T1000 (cell line): Measurements from ENCODE around the gene SH3RF2.
"Not testable (repeated sequence)": the region's sequence is repeated elsewhere in the genome, so short reads cannot be mapped to it uniquely, and the experiment has no call there.

Source experiments
- DNase-seq: peaks from one replicate; lab custom pipeline; 2025; ENCODE audit warnings: mixed read lengths; lab: John Stamatoyannopoulos, UW

The SH3RF2 gene

GRCh38 chr5:145936401-145937131 lies at the start of gene SH3RF2:
SH3RF2 (plus strand) TSS chr5:145936578; CDS start chr5:145937929, 1,351 bp downstream.
- DNase-seq = no peak

- no peak for DNase-seq
Measured at GRCh38 chr5:145887217-145887616, 49.2 kb upstream of the SH3RF2 start.

- DNase-seq = no peak
Measured at GRCh38 chr5:145887976-145888574, 48.3 kb upstream of the SH3RF2 start.

GRCh38 chr5:145889611-145890010 lies 46.8 kb upstream of the SH3RF2 start:
- no peak for DNase-seq

GRCh38 chr5:145891378-145891777 lies 45.0 kb upstream of the SH3RF2 start:
- DNase-seq = not testable (repeated sequence)

GRCh38 chr5:145898171-145898570 lies 38.2 kb upstream of the SH3RF2 start:
- DNase-seq = no peak

- DNase-seq = no peak
Measured at GRCh38 chr5:145902421-145902820, 34.0 kb upstream of the SH3RF2 start.

GRCh38 chr5:145903113-145903512 lies 33.3 kb upstream of the SH3RF2 start:
- no peak for DNase-seq

GRCh38 chr5:145903867-145904266 lies 32.5 kb upstream of the SH3RF2 start:
- DNase-seq = no peak

GRCh38 chr5:145904743-145905142 lies 31.6 kb upstream of the SH3RF2 start:
- DNase-seq = no peak

GRCh38 chr5:145906401-145906800 lies 30.0 kb upstream of the SH3RF2 start:
- DNase-seq = no peak

- DNase-seq = no peak
Measured at GRCh38 chr5:145908206-145908960, 28.0 kb upstream of the SH3RF2 start.

GRCh38 chr5:145911164-145911563 lies 25.2 kb upstream of the SH3RF2 start:
- DNase-seq = no peak

- no peak for DNase-seq
Measured at GRCh38 chr5:145912019-145912418, 24.4 kb upstream of the SH3RF2 start.

GRCh38 chr5:145912594-145912993 lies 23.8 kb upstream of the SH3RF2 start:
- DNase-seq = no peak

GRCh38 chr5:145913701-145914100 lies 22.7 kb upstream of the SH3RF2 start:
- DNase-seq = no peak

- DNase-seq = no peak
Measured at GRCh38 chr5:145915970-145916638, 20.3 kb upstream of the SH3RF2 start.

GRCh38 chr5:145917288-145917687 lies 19.1 kb upstream of the SH3RF2 start:
- no peak for DNase-seq

GRCh38 chr5:145918397-145918796 lies 18.0 kb upstream of the SH3RF2 start:
- no peak for DNase-seq

- DNase-seq = no peak
Measured at GRCh38 chr5:145919413-145919812, 17.0 kb upstream of the SH3RF2 start.

GRCh38 chr5:145920542-145921210 lies 15.7 kb upstream of the SH3RF2 start:
- no peak for DNase-seq

GRCh38 chr5:145921211-145921610 lies 15.2 kb upstream of the SH3RF2 start:
- DNase-seq = peak; percentile 10
